GM18861 (cell line): Measurements from ENCODE around the gene ASAP3.
"Not testable (repeated sequence)": the region's sequence is repeated elsewhere in the genome, so short reads cannot be mapped to it uniquely, and the experiment has no call there.

Source experiments
- ATAC-seq: cut with Tn5 transposase; IDR thresholded peaks from one replicate; pipeline ENCODE4 v1.9.1; 2021; ENCODE audit not compliant: unreplicated experiment

Gene ASAP3

DNA sequence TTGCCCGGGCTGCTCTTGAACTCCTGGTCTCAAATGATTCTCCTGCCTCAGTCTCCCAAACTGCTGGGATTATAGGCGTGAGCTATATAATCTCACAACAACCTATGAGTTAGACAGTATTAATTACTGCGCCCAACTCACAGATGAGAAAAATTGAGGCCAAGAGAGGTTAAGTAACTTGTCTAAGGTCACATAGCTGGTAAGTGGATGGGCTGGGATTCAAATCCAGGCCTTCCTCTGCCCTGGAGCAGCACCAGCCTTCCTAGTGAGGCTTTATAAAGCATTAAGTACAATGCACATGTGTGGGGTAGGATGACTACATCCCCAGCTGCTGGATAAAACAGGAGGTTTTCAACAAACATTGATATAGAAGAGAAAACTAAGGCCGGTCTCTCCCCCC lies 31.9 kb upstream of the ASAP3 start:
- ATAC-seq: no peak

DNA sequence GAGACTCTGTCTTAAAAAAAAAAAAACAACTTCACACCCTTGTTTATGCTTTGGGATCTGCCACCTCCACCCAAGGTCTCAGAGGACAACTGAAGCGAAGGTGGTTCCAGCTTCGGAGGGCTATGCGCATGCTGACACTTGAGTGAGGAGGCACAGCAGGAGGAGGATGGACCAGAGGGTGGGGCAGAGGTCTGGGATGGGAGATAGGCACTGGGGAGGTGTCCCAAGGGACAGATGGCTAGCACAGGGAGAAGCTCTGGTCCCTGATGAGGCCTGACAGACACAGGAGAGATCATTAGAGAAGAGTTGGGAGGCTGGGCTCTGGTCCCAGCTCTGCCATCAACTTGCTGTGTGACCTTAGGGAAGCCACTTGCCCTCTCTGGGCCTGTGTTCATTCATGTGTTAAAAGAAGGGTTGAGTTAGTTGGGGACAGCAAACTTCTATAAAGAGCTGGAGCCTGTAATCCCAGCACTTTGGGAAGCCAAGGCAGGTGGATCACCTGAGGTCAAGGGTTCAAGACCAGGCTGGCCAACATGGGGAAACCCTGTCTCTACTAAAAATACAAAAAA lies 30.2 kb upstream of the ASAP3 start:
- no peak for ATAC-seq

DNA sequence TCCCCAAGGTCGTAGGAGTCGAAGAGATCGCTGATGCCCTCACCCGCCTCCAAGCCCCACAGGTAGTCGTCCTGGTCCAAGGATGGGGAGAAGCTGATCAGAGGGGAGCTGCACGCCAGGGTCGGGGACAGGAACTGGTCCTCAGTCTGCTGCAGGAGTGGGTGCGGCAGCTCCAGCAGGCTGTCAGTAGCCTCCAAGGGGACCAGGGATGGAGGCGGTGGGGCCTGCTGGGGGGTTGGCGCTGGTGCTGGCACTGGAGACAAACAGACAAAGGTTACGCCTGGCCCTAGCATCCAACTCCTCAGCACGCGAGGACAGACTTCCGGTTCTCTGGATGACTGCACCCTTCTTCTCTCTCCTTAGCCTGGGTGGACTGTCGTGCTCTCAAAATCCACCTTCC lies 25.9 kb upstream of the ASAP3 start:
- no peak for ATAC-seq

DNA sequence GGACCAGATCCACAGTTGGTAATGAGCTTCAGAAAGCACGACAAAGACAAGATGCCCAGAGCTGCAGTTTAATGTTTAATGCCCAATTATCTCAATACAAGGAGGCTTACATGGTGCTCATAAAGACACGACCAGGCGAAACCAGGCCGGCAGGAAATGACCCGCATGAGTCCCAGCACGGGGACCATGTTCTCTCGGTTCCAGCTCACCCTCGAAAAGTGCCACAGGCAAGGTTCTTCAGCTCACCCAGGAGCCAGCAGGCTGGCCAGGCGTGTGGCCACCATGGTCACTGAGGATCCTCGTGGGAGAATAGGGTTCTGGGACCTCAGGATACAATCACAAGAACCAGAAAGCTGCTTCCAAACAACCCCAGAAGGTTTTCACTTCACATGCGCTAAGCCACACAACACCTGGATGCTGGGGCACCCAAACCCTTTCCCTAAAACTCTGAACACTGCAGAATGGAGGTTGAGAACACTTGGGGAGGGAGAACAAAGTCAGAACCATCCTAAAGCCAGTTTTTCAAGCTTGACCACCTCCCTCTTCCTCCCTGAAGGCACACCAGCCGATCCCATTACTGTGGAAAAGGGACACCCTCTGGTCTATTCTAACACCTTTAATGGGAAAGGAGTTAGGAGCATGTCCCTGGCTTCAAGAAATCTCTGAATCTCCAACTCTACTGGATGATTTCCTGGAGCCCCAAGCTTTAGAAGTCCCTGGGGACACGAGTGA lies 22.6 kb upstream of the ASAP3 start:
- ATAC-seq: no peak

DNA sequence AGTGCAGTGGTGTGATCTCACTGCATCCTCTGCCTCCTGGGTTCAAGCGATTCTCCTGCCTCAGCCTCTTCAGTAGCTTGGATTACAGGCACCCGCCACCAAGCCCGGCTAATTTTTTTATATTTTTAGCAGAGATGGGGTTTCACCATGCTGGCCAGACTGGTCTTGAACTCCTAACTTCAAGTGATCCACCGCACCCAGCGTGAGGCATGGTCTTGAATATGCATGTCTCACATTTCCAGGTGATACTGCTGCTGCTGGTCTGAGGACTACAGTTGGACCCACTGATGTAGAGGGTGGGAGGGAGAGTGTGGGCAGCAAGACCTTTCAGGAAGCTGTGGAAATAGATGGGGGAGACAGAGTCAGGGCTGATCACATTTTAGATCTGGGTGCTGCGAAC lies 21.9 kb upstream of the ASAP3 start:
- no peak for ATAC-seq

DNA sequence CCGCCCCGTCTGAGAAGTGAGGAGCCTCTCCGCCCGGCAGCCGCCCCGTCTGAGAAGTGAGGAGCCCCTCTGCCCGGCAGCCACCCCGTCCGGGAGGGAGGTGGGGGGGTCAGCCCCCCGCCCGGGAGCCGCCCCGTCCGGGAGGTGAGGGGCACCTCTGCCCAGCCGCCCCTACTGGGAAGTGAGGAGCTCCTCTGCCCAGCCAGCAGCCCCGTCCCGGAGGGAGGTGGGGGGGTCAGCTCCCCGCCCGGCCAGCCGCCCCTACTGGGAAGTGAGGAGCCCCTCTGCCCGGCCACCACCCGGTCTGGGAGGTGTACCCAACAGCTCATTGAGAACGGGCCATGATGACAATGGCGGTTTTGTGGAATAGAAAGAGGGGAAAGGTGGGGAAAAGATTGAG lies 20.2 kb upstream of the ASAP3 start:
- not testable (repeated sequence) for ATAC-seq

DNA sequence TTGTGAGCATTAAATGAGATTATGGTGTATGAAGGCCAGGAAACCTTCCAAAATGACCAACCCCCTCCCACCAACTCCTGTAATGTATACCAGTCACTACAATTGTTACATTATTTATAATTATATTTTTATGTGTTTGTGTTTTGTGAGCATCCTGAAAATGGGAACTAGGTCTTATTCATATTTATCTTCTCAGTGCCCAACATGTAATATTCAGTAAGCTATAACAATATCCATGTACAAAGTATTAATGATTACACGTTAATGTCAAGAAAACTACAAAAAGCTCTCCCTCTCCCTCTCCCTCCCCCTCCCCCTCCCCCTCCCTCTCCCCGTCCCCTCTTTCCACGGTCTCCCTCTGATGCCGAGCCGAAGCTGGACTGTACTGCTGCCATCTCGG lies 19.0 kb upstream of the ASAP3 start:
- ATAC-seq: no peak

DNA sequence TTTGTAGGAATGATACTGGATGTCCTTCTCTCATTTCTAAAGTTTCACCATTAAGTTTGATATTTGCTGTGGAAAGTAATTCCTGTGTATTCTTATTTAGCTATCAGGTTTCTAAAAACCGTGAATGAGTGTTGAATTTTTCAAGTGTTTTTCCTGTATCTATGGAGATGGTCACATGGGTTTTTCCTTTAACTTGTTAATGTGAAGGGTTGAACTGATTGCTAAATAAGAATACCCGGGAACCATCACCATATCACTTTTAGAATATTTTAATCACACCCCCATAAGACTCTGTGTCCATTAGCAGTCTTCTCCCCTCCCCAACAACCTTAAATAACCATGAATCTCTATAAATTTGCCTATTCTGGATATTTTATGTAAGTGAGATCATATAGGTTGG lies 16.5 kb upstream of the ASAP3 start:
- ATAC-seq: no peak

DNA sequence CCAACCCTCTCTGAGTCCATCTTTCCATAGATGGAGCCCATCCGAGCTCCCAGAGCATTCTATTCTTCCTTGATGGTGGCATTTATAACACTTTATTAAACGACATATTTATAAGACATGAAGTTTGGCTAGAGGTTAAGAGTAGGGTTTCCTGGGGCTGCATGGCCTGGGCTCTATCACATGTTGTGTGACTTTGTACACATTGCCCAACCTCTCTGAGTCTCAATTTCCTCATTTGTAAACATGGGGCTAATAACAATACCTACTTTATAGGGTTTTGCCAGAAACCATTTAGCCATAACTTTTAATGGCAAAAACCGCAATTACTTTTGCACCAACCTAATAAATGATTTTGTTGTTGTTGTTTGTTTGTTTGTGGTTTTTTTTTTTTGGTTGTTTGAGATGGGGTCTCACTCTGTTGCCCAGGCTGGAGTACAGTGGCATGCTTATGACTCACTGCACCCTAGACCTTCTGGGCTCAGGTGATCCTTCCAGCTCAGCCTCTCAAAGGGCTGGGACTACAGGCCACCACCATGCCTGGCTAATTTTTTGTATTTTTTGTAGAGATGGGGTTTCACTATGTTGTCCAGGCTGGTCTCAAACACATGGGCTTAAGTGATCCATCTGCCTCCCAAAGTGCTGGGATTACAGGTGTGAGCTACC lies 13.9 kb upstream of the ASAP3 start:
- ATAC-seq: no peak

DNA sequence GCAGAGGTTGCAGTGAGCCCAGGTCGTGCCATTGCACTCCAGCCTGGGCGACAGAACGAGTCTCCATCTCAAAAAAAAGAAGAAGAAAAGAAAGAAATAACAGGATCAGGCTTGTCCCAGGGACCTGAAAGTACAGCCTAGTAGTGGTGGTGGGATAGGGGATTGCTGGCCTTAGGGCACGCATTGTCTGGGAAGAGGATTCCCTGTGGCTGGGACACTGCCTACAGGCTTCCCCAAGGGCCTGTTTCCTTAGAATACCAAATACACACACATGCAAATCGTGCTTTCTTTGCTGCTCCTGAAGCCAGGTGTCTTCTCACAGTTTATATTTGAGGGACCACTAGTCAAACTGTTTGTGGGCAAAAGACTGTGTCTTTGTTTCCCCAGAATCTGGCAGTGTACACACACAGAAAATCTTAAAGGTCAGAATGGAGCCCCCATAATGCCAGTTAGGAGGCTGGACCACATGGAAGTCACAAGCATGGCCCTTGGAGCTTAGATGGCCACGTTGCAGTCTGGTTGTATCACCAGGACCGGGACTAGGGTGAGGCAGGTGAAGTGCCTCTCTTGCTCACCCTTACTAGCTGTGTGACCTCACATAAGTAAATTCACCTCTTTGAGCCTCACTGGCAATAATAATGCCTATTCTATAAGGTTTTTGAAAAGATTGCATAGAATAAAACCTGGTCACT lies 12.7 kb upstream of the ASAP3 start:
- no peak for ATAC-seq

DNA sequence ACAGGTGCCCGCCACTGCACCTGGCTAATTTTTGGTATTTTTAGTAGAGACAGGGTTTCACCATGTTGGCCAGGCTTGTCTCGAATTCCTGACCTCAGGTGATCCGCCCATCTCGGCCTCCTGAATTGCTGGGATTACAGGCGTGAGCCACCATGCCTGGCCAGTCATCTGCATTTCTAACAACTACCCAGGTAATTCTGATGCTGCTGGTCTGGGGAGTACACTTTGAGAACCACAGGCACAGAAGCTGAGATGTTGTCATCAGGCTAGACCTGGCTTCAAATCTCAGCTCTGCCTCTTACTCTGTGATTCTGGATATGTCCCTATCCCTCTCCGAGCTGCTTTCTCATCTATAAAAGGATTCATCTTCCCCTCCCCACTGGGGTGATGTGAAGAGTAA lies 10.9 kb upstream of the ASAP3 start:
- not testable (repeated sequence) for ATAC-seq

DNA sequence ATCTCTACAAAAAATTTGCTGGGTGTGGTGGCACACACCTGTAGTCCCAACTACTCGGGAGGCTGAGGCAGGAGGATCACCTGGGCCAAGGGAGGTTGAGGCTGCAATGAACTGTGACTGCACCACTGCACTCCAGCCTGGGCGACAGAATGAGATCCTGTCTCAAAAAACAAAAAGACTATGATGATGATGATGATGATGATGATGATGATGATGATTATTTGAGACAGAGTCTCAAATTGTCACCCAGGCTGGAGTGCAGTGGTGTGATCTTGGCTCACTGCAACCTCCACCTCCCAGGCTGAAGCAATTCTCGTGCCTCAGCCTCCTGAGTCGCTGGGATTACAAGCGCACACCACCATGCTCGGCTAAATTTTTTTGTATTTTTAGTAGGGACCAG lies 8.8 kb upstream of the ASAP3 start:
- not testable (repeated sequence) for ATAC-seq

DNA sequence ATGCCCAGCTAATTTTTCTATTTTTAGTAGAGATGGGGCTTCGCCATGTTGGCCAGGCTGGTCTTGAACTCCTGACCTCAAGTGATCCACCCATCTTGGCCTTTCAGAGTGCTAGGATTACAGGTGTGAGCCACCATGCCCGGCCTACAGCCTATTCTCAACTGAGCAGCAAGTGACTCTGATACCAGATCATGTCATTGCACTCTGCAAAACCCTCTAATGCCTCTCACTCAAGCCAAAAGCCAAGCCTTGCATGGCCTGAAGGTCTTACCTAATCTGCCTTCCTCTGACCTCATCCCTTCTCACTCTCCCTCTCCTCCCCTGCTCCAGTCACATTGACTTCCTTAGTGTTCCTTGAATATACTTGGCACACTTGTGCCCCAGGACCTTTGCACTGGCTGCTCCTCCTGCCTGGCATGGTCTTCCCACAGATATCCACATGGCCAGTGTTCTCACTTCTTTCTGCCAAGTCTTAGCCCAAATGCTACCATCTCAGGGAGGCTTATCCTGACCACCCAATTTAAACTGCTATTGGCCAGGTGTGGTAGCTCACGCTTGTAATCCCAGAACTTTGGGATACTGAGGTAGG lies 8.2 kb upstream of the ASAP3 start:
- ATAC-seq: no peak

DNA sequence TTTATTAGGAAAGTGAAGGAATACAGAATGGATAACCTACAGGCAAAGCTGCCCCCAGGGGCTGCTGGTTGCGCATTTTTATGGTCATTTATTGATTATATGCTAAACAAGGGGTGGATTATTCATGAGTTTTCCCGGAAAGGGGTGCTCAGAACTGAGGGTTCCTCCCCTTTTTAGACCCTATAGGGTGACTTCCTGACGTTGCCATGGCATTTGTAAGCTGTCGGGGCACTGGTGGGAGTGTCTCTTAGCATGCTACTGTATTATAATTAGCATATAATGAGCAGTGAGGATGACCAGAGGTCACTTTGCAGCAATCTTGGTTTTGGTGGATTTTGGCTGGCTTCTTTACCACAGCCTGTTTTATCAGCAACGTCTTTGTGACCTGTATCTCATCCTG lies 5.9 kb upstream of the ASAP3 start:
- no peak for ATAC-seq

DNA sequence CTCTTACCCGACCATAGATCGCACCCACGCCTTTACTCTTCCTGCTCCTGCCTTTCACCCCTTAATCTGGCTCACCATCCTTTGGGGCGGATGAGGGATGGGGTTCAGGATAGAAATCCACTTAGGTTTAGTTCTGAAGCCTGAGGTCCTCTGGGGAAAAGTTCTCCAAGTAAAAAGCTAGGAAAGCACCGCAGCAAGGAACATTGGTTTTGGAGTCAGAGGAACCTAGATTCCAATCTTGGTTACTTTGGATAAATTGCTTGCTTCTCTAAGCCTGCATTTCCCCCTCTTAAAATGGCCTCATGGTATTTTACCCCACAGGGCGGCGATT lies 988 bp upstream of the ASAP3 start:
- ATAC-seq: no peak

DNA sequence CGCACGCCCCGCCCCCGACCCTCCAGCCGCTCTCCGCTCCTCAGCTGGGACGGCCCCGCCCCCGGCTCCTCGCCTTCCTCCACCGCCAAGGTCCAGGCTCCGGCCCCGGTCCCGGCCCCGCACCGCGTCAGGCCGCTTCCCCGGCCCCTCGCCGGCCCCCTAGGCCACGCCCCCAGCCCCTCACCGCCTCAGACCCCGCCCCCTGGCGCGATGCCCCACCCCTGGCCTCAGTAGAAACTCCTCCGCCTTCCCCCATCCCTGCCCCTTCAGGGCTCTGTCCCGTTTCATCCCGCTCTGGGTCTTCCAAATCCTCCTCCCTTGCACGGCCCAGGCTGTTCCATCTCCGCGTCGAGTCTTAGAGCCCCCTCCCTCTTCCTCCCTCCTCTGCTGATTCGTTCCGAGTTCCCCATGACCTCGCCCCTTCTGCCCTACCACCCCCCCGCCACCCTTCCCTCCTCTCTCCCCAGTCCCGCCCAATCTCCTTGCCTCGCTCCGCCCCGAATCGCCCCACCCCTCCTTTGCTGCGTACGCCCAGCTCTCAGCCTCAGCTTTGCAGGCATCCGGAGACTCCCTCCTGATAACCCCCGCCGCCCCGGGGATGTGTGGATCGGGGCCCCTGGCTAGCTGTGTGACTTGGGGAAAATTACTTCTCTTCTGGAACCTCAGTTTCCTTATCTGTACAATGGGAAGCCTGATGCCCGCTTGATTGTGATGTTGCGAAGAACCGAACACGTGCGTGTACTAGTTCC lies 448 bp upstream of the ASAP3 start:
- ATAC-seq: no peak

DNA sequence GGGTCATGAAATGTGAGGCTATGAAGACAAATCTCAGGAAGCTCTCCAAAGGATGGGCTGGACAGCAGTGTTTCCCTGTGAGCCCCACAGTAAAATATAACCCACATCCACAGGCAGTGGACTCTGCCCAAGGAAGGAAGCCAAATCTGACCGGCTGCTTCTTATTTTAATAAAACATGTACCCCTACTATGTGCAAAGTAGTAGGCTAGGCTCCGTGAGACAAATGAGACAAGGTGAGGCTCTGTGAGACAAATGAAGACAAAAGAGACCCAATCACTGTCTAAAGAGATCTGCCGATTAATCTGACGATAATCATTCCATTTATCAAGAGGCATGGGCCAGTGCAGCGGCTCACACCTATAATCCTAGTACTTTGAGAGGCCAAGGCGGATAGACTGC lies 2.1 kb downstream of the ASAP3 start:
- ATAC-seq: no peak

DNA sequence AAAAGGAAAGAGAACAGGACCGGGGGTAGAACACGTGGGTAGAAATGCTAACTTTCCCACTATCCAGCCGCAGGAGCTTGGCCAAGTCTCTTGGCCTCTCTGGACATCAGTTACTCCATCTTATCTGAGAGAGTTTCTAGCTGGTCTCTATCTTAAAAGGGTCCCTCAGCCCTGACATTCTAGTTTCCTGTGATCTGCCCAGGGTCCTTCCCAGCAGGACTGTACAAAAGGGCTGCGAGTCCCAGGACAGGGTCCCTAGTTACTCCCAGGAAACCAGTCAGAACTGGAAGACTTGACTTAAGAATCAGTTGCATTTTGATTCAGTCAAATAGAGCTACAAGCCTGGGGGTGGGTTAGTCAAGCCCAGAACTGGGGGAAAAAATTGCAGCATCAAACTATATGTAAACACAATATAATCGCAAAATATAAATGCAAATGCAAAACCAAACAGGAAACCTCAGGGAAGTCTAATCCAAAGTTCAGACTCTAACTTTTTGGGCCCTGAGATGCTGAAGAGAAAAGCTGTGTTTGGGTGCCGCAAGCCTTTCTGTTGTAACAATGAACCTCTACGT lies 2.9 kb downstream of the ASAP3 start:
- no peak for ATAC-seq

DNA sequence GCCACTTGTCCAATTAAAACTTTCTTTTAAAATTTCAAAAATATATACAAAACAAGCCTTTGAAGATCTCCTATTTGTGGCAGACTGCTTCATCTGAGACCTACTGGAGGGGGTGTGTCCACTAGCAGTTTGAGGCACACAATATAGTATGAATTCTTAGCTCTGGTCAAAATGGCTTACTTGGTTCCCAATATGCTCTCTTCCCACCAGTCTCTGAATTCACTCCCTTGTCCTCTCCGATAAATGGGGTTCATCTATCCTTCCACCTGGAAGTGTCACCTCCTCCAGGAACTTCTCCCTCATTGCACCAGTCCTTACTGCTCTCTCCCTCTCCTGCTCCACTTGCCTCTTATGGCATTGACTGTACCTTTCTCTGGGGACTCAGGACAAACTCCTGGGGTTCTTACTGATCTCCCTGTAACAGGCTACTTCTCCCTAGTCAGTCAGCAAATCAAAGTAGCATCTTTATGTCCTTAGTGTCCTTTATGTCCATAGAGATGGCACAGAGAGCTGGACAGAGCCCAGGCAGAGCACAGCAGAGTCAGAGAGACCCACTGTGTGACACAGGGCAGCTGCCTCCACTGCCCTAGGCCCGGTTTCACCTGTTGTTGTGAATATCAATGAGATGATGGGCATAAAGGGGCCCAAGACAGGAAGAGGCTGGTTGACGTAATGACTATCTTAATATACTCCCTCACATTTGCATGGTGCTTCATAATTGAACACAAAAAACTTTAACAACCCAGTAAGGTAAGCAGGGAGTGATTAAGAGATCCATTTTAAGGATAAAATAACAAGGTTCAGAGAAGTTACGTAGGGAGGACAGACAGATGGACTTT lies 3.6 kb downstream of the ASAP3 start:
- no peak for ATAC-seq

DNA sequence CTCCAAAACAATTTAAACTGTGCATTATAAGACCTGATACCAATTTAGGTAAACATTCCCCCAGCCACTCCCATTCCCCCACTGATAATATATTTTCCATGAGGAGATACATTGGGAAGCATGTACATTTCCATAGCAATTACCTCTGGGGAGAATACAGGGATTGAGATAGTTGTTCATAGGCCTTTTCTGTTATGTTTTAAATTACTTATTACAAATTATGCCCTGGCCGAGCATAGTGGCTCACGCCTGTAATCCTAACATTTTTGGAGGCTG lies 4.4 kb downstream of the ASAP3 start:
- ATAC-seq: no peak
